H1 (cell line): ENCODE results near the gene CHCHD6. TPM values are rescaled to one million over a fixed set of nuclear protein-coding genes. Genes with fewer than 3 reads are reported as not detected.

Experiments used
- CTCF ChIA-PET: fragments of 300-600 bp; sonication (Branson Sonifier 250); formaldehyde crosslinking; loops from one replicate; lab custom pipeline; 2021; ENCODE audit not compliant: partially characterized antibody; lab: Charles Lee
- POLR2A ChIA-PET: fragments of 300-600 bp; sonication (Branson Sonifier 250); formaldehyde crosslinking; loops from one replicate; lab custom pipeline; 2021; ENCODE audit warnings: inconsistent platforms; ENCODE audit not compliant: partially characterized antibody; lab: Charles Lee
- DNase-seq, 2 experiments: peaks; one replicate each; pipeline versions ENCODE4 v3.0.0 to v3.0.0-alpha.2; 2010 to 2022; ENCODE audit warnings: low spot score in 2 of 2, low read depth in 1 of 2, mixed read lengths in 1 of 2
- FAIRE-seq: peaks from 2 replicates; lab custom pipeline; 2011; peaks lifted over from hg19 to GRCh38; lab: Jason Lieb, UNC
- H2AFZ ChIP-seq: 2 replicates; pipeline ENCODE4 v1.8.1; 2012; ENCODE audit warnings: low read length, inconsistent platforms
- H2AK5ac ChIP-seq: 2 replicates; pipeline ENCODE4 v1.6.1; 2013; ENCODE audit warnings: low read depth, low read length
- H2BK120ac ChIP-seq: replicated peaks from 2 replicates; pipeline ENCODE3; 2013; ENCODE audit warnings: low read depth, low read length, inconsistent platforms
- H2BK12ac ChIP-seq: 2 replicates; pipeline ENCODE4 v1.6.1; 2013; ENCODE audit warnings: low read depth, low read length
- H2BK15ac ChIP-seq: 2 replicates; pipeline ENCODE4 v1.6.1; 2013; ENCODE audit warnings: low read length
- H2BK20ac ChIP-seq: 2 replicates; pipeline ENCODE4 v1.6.1; 2013; ENCODE audit warnings: low read length
- H2BK5ac ChIP-seq: 2 replicates; pipeline ENCODE4 v1.6.1; 2013; ENCODE audit warnings: low read depth, low read length
- H3K14ac ChIP-seq: 2 replicates; pipeline ENCODE4 v1.6.1; 2013; ENCODE audit warnings: inconsistent platforms; ENCODE audit not compliant: insufficient read length
- H3K18ac ChIP-seq: 2 replicates; pipeline ENCODE4 v1.6.1; 2013; ENCODE audit warnings: low read length; ENCODE audit errors: extremely low read depth
- H3K23ac ChIP-seq: 2 replicates; pipeline ENCODE4 v1.6.1; 2013; ENCODE audit warnings: inconsistent platforms; ENCODE audit not compliant: insufficient read length
- H3K23me2 ChIP-seq: 2 replicates; pipeline ENCODE4 v1.6.1; 2013; ENCODE audit warnings: low read depth, low read length
- H3K27ac ChIP-seq: 2 replicates; pipeline ENCODE4 v1.6.1; 2011; ENCODE audit warnings: low read depth, low read length, inconsistent platforms
- H3K27me3 ChIP-seq, 4 experiments: replicated peaks in 1 of 4; 1 replicate in 1 of 4; 2 replicates in 3 of 4; pipeline versions ENCODE4 v1.6.1 to v1.8.1; 2011 to 2013; ENCODE audit warnings: low read length in 3 of 4, mild to moderate bottlenecking in 3 of 4, inconsistent platforms in 2 of 4, mixed read lengths in 2 of 4, moderate library complexity in 1 of 4; ENCODE audit not compliant: control insufficient read depth in 3 of 4, insufficient read depth in 3 of 4; ENCODE audit errors: extremely low read depth in 1 of 4
- H3K36me3 ChIP-seq, 4 experiments: 2 replicates each; pipeline versions ENCODE4 v1.6.1 to v1.8.1; 2011 to 2013; ENCODE audit warnings: mild to moderate bottlenecking in 4 of 4, low read length in 3 of 4, moderate library complexity in 2 of 4, control low read depth in 1 of 4, inconsistent platforms in 1 of 4; ENCODE audit not compliant: insufficient read depth in 4 of 4, control insufficient read depth in 2 of 4
- H3K4ac ChIP-seq: replicated peaks from 2 replicates; pipeline ENCODE3; 2013; ENCODE audit warnings: low read length, low read depth, mixed read lengths, inconsistent platforms; ENCODE audit not compliant: insufficient read length
- H3K4me1 ChIP-seq, 4 experiments: replicated peaks in 1 of 4; 1 replicate in 1 of 4; 2 replicates in 3 of 4; pipeline versions ENCODE4 v1.6.1 to v1.8.1; 2011 to 2013; ENCODE audit warnings: low read length in 3 of 4, inconsistent platforms in 2 of 4, mixed read lengths in 1 of 4; ENCODE audit not compliant: insufficient read depth in 4 of 4, control insufficient read depth in 3 of 4
- H3K4me2 ChIP-seq, 2 experiments: 2 replicates each; pipeline versions ENCODE4 v1.6.1 to v1.8.1; 2011 to 2013; ENCODE audit warnings: low read depth in 2 of 2, low read length in 2 of 2, control low read depth in 1 of 2, inconsistent platforms in 1 of 2, mild to moderate bottlenecking in 1 of 2; ENCODE audit not compliant: insufficient read depth in 1 of 2
- H3K4me3 ChIP-seq, 4 experiments: fragments of 200-600, 300-600 bp in 1 of 4; sonication (generic), shearing (Covaris generic), sonication (Bioruptor Twin) in 1 of 4; 2 replicates each; pipeline versions ENCODE4 v1.5.1 to v1.8.1; 2011 to 2016; ENCODE audit warnings: low read length in 4 of 4, low read depth in 3 of 4, control low read depth in 2 of 4, inconsistent platforms in 2 of 4, mild to moderate bottlenecking in 2 of 4, mixed read lengths in 1 of 4, moderate library complexity in 1 of 4; ENCODE audit not compliant: insufficient read depth in 2 of 4; ENCODE audit errors: extremely low read depth in 1 of 4
- H3K56ac ChIP-seq: replicated peaks from 2 replicates; pipeline ENCODE3; 2013; ENCODE audit warnings: low read depth, mild to moderate bottlenecking, mixed read lengths, low read length, inconsistent platforms; ENCODE audit not compliant: insufficient read length
- H3K79me1 ChIP-seq: 2 replicates; pipeline ENCODE4 v1.6.1; 2013; ENCODE audit warnings: low read depth, low read length, control low read depth
- H3K79me2 ChIP-seq, 2 experiments: 2 replicates each; pipeline versions ENCODE4 v1.6.1 to v1.8.1; 2012 to 2013; ENCODE audit warnings: low read length in 2 of 2, mild to moderate bottlenecking in 2 of 2, inconsistent platforms in 1 of 2; ENCODE audit not compliant: insufficient read depth in 2 of 2, control insufficient read depth in 1 of 2
- H3K9ac ChIP-seq, 4 experiments: replicated peaks in 1 of 4; 1 replicate in 1 of 4; 2 replicates in 3 of 4; pipeline versions ENCODE4 v1.6.1 to v1.8.1; 2011 to 2013; ENCODE audit warnings: low read depth in 3 of 4, low read length in 3 of 4, control low read depth in 2 of 4, mild to moderate bottlenecking in 2 of 4, moderate library complexity in 2 of 4, inconsistent platforms in 1 of 4; ENCODE audit errors: extremely low read depth in 1 of 4
- H3K9me3 ChIP-seq, 2 experiments: 2 replicates each; pipeline versions ENCODE4 v1.6.1 to v1.8.1; 2012 to 2013; ENCODE audit warnings: mild to moderate bottlenecking in 2 of 2, moderate library complexity in 2 of 2, control low read depth in 1 of 2, inconsistent platforms in 1 of 2, low read depth in 1 of 2, low read length in 1 of 2, mixed read lengths in 1 of 2; ENCODE audit not compliant: insufficient read depth in 2 of 2
- H4K20me1 ChIP-seq, 2 experiments: replicated peaks in 1 of 2; 2 replicates each; pipeline versions ENCODE3 to v1.8.1; 2011 to 2013; ENCODE audit warnings: inconsistent platforms in 2 of 2, low read length in 2 of 2, mild to moderate bottlenecking in 1 of 2; ENCODE audit not compliant: insufficient read depth in 2 of 2, control insufficient read depth in 1 of 2
- H4K5ac ChIP-seq: 2 replicates; pipeline ENCODE4 v1.6.1; 2013; ENCODE audit warnings: low read length, low read depth, mixed read lengths, inconsistent platforms; ENCODE audit not compliant: insufficient read length
- H4K8ac ChIP-seq: 2 replicates; pipeline ENCODE4 v1.8.0; 2013; ENCODE audit warnings: mild to moderate bottlenecking, moderate library complexity, low read length, inconsistent platforms; ENCODE audit not compliant: insufficient read depth; ENCODE audit errors: extremely low read depth
- H4K91ac ChIP-seq: replicated peaks from 2 replicates; pipeline ENCODE3; 2013; ENCODE audit warnings: low read length, mixed read lengths, inconsistent platforms; ENCODE audit not compliant: insufficient read length
- ASH2L ChIP-seq: fragments of 200-600, 300-600 bp; sonication (generic); IDR thresholded peaks from one replicate; pipeline ENCODE4 v1.7.1; 2017; ENCODE audit warnings: low read length
- BRCA1 ChIP-seq: IDR thresholded peaks from 2 replicates; pipeline ENCODE4 v1.6.1; 2012; ENCODE audit warnings: low read depth, low read length, improper control_type of control experiment
- E2F6 ChIP-seq: IDR thresholded peaks from 2 replicates; pipeline ENCODE4 v1.6.1; 2012; ENCODE audit warnings: inconsistent platforms
- EGR1 ChIP-seq: IDR thresholded peaks from 2 replicates; pipeline ENCODE4 v1.6.1; 2011; ENCODE audit warnings: low read depth, low read length, borderline replicate concordance
- HDAC2 ChIP-seq, 2 experiments: fragments of 300-600 bp in 1 of 2; sonication (generic) in 1 of 2; IDR thresholded peaks; 2 replicates each; pipeline ENCODE4 v1.6.1; 2011 to 2012; ENCODE audit warnings: low read depth in 2 of 2, low read length in 2 of 2, mild to moderate bottlenecking in 2 of 2, moderate library complexity in 2 of 2, borderline replicate concordance in 1 of 2, inconsistent platforms in 1 of 2
- MAFK ChIP-seq: IDR thresholded peaks from 2 replicates; pipeline ENCODE4 v1.6.1; 2012; ENCODE audit warnings: low read depth, mild to moderate bottlenecking, improper control_type of control experiment, low read length
- NRF1 ChIP-seq: IDR thresholded peaks from 2 replicates; pipeline ENCODE4 v1.6.1; 2011; ENCODE audit warnings: mild to moderate bottlenecking, low read depth, low read length, improper control_type of control experiment
- SIN3A ChIP-seq, 2 experiments: IDR thresholded peaks in 1 of 2; conservative IDR thresholded peaks in 1 of 2; 2 replicates each; pipeline ENCODE4 v1.6.1; 2011 to 2012; ENCODE audit warnings: low read length in 2 of 2, improper control_type of control experiment in 1 of 2, low read depth in 1 of 2, mild to moderate bottlenecking in 1 of 2
- SP2 ChIP-seq: IDR thresholded peaks from 2 replicates; pipeline ENCODE4 v1.6.1; 2012; ENCODE audit warnings: mild to moderate bottlenecking, low read length, inconsistent platforms
- SP4 ChIP-seq: IDR thresholded peaks from 2 replicates; pipeline ENCODE4 v1.6.1; 2012; ENCODE audit warnings: low read length, inconsistent platforms
- SRF ChIP-seq: IDR thresholded peaks from 2 replicates; pipeline ENCODE4 v1.6.1; 2011; ENCODE audit warnings: mild to moderate bottlenecking, low read depth, low read length, moderate library complexity
- WGBS, 2 experiments: shearing (Covaris generic) in 1 of 2; methylation state at CpG; one replicate each; pipeline versions ENCODE4 v1.1.6 to v1.1.7; 2013 to 2015; ENCODE audit warnings: low lambda C conversion rate in 2 of 2, mixed read lengths in 2 of 2, inconsistent platforms in 1 of 2, low coverage in 1 of 2, missing lambda C conversion rate in 1 of 2; ENCODE audit not compliant: insufficient replicate concordance in 2 of 2, insufficient coverage in 1 of 2, insufficient read length in 1 of 2; ENCODE audit errors: extremely low coverage in 1 of 2, missing lambda C conversion rate in 1 of 2; 5-methylcytosine and 5-hydroxymethylcytosine counted together
- polyA plus RNA-seq, 7 experiments: library from polyadenylated mRNA; depleted of rRNA in 3 of 7; stranded (reverse) in 5 of 7; unstranded in 2 of 7; fragments of >200 nt in 5 of 7; fragments of 200-250 nt in 2 of 7; gene quantifications; 1 replicate in 5 of 7; 2 replicates in 1 of 7; 4 replicates in 1 of 7; pipeline versions ENCODE4 v1.2.1 to v1.2.3, GENCODE V29; 2011 to 2013; ENCODE audit warnings: missing spikeins in 2 of 7, mixed read lengths in 2 of 7
- total RNA-seq: library from RNA; stranded (reverse); fragmentation: NEBNext Ultra II Directional; extraction: Animal tissue kit (Norgen Biotek cat#: 25700); gene quantifications from 2 replicates; pipeline ENCODE4 v1.2.1, GENCODE V29; 2021
- TF ChIP-seq, protein P1 (sequence below): IDR thresholded peaks from 2 replicates; pipeline ENCODE4 v1.6.1; 2011; ENCODE audit warnings: low read depth, mild to moderate bottlenecking, low read length; ENCODE audit not compliant: insufficient read depth

CHCHD6 gene
- total and polyA plus RNA-seq, 2 of the 8 experiments (the other 6 are each of a cell fraction or from before 2014, with no cell fraction given): 32.4 to 37.6 TPM

- no peaks in the 10 kb centered on the region for H3K36me3 ChIP-seq
- 75% methylated on average over 6 of the region's 6 CpGs; no CpG with 5 or more reads in 1 of the 2 experiments for WGBS, 2 experiments
- H3K9ac ChIP-seq: peak overlapping the region in 1 of 4 experiments; percentile 32; a peak in 1 of 7 replicates
- H3K79me2 ChIP-seq: peaks cover 0 to 55% of the 10 kb centered on the region in 2 experiments; a peak in 2 of 4 replicates
- FAIRE-seq: no peak
- H2BK5ac ChIP-seq: no peak overlapping the region
- no peak for DNase-seq
- no peak overlapping the region for H3K4me3 ChIP-seq
- no peak overlapping the region for H2BK20ac ChIP-seq
- CTCF ChIA-PET: interaction anchor here (0.6 to 2.1 kb wide), 16 partner anchors 9 to 391 kb away, joined by 3 to 16 read pairs (median 4); no protein-coding TSS in a partner anchor
- no peaks in the 10 kb centered on the region for H3K27me3 ChIP-seq
- no peaks in the 10 kb centered on the region for H3K9me3 ChIP-seq
- no peak overlapping the region for H3K56ac ChIP-seq
- peaks cover 0 to 10% (median 0%) of the 10 kb centered on the region in 4 experiments; a peak in 2 of 7 replicates for H3K4me1 ChIP-seq
- no peak overlapping the region for H2BK120ac ChIP-seq
- peaks cover 4 to 6% of the 10 kb centered on the region in 2 experiments for H4K20me1 ChIP-seq
- H3K23ac ChIP-seq: no peak overlapping the region
- no peak overlapping the region for H2AFZ ChIP-seq
- no peak overlapping the region for H4K5ac ChIP-seq
- H3K14ac ChIP-seq: no peak overlapping the region
- H3K4me2 ChIP-seq: no peak overlapping the region
- no peak overlapping the region for H3K4ac ChIP-seq
- no peak overlapping the region for H4K8ac ChIP-seq
- no peak overlapping the region; the same call in 1 of the 2 replicates for H2AK5ac ChIP-seq
- H2BK12ac ChIP-seq: no peak overlapping the region
- H3K23me2 ChIP-seq: no peaks in the 10 kb centered on the region
- no peak overlapping the region for H4K91ac ChIP-seq
- no peak overlapping the region for H2BK15ac ChIP-seq
- POLR2A ChIA-PET: no interaction called here
- H3K79me1 ChIP-seq: peaks cover 15% of the 10 kb centered on the region
- H3K27ac ChIP-seq: no peak overlapping the region
- H3K18ac ChIP-seq: no peak overlapping the region
- TF ChIP-seq HDAC2 (IDR thresholded peaks at IDR 0.05; ENCODE audit: borderline replicate concordance in 1 of 2, low read depth in 2 of 2, low read length in 2 of 2): no peak
- TF ChIP-seq ASH2L: no peak
- no peak for TF ChIP-seq BRCA1
- no peak for TF ChIP-seq SIN3A (conservative IDR thresholded peaks at IDR 0.05 in 1 of 2, IDR thresholded peaks at IDR 0.05 in 1 of 2; ENCODE audit: low read depth in 1 of 2, low read length in 2 of 2)
- TF ChIP-seq SP4: no peak
- TF ChIP-seq E2F6: no peak
- TF ChIP-seq EGR1: no peak
- no peak for TF ChIP-seq SP2
- no peak for TF ChIP-seq NRF1
- TF ChIP-seq, protein P1, sequence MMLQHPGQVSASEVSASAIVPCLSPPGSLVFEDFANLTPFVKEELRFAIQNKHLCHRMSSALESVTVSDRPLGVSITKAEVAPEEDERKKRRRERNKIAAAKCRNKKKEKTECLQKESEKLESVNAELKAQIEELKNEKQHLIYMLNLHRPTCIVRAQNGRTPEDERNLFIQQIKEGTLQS: no peak
- TF ChIP-seq SRF: no peak
- TF ChIP-seq MAFK: no peak
These were observed 10.9 kb downstream of the CHCHD6 start for GRCh38 chr3:126714921-126715320.
